ENCODE measurements around the gene C3orf20.

GRCh38 chr3:14793126-14793857 is 118.4 kb downstream of the C3orf20 start:
- TF ChIP-seq POLR2A (IDR thresholded peaks at IDR 0.05) = no peak
- TF ChIP-seq, protein P1, sequence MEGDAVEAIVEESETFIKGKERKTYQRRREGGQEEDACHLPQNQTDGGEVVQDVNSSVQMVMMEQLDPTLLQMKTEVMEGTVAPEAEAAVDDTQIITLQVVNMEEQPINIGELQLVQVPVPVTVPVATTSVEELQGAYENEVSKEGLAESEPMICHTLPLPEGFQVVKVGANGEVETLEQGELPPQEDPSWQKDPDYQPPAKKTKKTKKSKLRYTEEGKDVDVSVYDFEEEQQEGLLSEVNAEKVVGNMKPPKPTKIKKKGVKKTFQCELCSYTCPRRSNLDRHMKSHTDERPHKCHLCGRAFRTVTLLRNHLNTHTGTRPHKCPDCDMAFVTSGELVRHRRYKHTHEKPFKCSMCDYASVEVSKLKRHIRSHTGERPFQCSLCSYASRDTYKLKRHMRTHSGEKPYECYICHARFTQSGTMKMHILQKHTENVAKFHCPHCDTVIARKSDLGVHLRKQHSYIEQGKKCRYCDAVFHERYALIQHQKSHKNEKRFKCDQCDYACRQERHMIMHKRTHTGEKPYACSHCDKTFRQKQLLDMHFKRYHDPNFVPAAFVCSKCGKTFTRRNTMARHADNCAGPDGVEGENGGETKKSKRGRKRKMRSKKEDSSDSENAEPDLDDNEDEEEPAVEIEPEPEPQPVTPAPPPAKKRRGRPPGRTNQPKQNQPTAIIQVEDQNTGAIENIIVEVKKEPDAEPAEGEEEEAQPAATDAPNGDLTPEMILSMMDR (IDR thresholded peaks at IDR 0.05) = no peak
